ENCODE data around the gene NAP1L4. TPM values are rescaled to one million over a fixed set of nuclear protein-coding genes. Genes with fewer than 3 reads are reported as not detected.

NAP1L4 gene
- total RNA-seq, 1 experiment from 2014 or later = 189 TPM

DNA sequence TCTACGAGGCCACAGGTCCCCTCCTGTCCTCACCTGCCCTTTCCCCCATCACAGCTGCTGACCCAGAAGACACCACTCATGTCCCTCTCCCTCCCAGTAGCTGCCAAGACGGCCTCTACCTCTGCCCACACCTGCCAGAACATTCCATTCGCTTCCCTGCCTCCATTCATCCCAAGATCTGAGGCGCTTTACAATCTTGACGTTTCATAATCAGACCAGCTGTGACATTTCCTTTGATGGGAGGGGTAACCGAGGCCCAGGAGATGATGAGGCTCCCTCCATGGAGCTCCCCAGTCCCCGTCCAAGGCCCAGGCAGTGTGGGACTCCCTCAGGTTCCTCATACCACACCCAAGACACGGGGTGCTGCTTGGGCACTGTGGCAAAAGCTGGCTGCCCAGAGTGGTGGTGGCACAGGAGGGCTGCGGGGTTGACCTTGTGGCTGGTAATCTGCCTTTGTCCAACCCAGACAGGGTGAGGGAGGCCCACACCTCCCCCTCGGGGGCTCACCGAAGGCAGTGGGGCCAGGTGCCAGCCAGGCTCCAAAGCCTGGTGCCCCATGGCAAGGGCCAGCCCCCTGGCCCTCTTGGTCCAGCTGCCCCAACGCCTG lies 80.2 kb downstream of the NAP1L4 start:
- CTCF ChIA-PET = interaction anchor here (0.8 to 4.4 kb wide), 5 partner anchors 18 to 180 kb away, joined by 3 to 16 read pairs (median 3); no protein-coding TSS in a partner anchor
- Mint-ChIP-seq H3K9me3 (peaks cover 4% of the 10 kb centered on the region), H3K36me3 (0 out of 2 replicates have a peak, but pooled peaks cover 2% of the 10 kb centered on the region), H3K27ac (peak overlapping the region; percentile 41; the same call in 1 of the 2 replicates), H3K4me1 (no peaks in the 10 kb centered on the region), H3K4me3 (no peak overlapping the region), H3K27me3 (ENCODE audit: low read depth) (peaks cover 24% of the 10 kb centered on the region)
- ATAC-seq (no peak), DNase-seq (ENCODE audit: low spot score) (no peak)
- no peak for TF ChIP-seq IRF2 (CRISPR knock-in tag; IDR thresholded peaks at IDR 0.05; ENCODE audit: borderline replicate concordance, low read depth)
- no peak for TF ChIP-seq RELA (CRISPR knock-in tag; IDR thresholded peaks at IDR 0.05; ENCODE audit: borderline replicate concordance)
- no peak for TF ChIP-seq SOX15 (CRISPR knock-in tag; IDR thresholded peaks at IDR 0.05)
- POLR2A ChIA-PET = no interaction called here

DNA sequence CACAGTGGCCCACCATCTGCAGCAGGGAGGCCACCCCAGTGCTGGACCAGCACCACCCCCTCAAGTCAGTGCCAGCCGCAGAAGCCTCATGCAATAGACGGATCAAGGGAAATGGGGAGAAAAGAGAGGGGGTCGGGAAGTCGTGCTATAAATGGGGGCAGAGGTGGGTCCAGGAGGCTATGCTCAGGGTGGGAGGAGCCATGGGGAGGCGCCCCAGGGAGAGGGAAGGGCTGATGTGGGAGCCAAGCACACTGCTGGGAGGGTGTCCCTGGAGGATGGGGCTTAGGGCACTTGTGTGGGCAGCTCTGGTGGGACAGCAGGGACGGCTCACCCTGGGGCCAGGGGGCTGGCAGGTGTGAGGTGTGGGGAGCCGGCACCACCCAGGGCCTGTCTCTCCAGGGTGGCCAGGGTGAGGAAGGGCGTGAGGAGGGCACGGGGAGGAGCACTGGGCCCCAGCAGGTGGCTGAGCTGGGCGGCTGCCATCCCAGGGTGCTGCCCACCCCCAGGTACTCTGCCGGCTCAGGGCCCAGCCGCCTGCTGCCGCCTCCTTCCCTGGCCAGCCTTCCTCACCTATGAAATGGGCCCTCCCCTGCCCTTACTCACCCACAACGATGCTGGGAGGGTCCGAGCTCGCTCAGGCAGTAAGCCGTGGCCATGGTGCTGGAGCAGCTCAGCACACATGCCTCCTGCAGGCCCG lies 80.9 kb downstream of the NAP1L4 start:
- TF ChIP-seq ZNF317 (CRISPR knock-in tag; IDR thresholded peaks at IDR 0.05; ENCODE audit: borderline replicate concordance, low read depth) (no peak), ELF4 (CRISPR knock-in tag; IDR thresholded peaks at IDR 0.05; ENCODE audit: low read depth) (no peak), GRHL2 (CRISPR knock-in tag; IDR thresholded peaks at IDR 0.05; ENCODE audit: insufficient replicate concordance, severe bottlenecking) (no peak), NR3C1 (CRISPR knock-in tag; conservative IDR thresholded peaks at IDR 0.05; ENCODE audit: low read depth) (no peak), HMGA2 (CRISPR knock-in tag; IDR thresholded peaks at IDR 0.05) (no peak), TCF7 (CRISPR knock-in tag; IDR thresholded peaks at IDR 0.05; ENCODE audit: low read depth) (no peak), ZNF416 (CRISPR knock-in tag; IDR thresholded peaks at IDR 0.05) (no peak), ZNF423 (CRISPR knock-in tag; IDR thresholded peaks at IDR 0.05) (no peak), ETV6 (CRISPR knock-in tag; IDR thresholded peaks at IDR 0.05) (no peak), ZNF671 (CRISPR knock-in tag; IDR thresholded peaks at IDR 0.05) (no peak), NR1H2 (CRISPR knock-in tag; IDR thresholded peaks at IDR 0.05) (no peak)
- TF ChIP-seq, protein P1, sequence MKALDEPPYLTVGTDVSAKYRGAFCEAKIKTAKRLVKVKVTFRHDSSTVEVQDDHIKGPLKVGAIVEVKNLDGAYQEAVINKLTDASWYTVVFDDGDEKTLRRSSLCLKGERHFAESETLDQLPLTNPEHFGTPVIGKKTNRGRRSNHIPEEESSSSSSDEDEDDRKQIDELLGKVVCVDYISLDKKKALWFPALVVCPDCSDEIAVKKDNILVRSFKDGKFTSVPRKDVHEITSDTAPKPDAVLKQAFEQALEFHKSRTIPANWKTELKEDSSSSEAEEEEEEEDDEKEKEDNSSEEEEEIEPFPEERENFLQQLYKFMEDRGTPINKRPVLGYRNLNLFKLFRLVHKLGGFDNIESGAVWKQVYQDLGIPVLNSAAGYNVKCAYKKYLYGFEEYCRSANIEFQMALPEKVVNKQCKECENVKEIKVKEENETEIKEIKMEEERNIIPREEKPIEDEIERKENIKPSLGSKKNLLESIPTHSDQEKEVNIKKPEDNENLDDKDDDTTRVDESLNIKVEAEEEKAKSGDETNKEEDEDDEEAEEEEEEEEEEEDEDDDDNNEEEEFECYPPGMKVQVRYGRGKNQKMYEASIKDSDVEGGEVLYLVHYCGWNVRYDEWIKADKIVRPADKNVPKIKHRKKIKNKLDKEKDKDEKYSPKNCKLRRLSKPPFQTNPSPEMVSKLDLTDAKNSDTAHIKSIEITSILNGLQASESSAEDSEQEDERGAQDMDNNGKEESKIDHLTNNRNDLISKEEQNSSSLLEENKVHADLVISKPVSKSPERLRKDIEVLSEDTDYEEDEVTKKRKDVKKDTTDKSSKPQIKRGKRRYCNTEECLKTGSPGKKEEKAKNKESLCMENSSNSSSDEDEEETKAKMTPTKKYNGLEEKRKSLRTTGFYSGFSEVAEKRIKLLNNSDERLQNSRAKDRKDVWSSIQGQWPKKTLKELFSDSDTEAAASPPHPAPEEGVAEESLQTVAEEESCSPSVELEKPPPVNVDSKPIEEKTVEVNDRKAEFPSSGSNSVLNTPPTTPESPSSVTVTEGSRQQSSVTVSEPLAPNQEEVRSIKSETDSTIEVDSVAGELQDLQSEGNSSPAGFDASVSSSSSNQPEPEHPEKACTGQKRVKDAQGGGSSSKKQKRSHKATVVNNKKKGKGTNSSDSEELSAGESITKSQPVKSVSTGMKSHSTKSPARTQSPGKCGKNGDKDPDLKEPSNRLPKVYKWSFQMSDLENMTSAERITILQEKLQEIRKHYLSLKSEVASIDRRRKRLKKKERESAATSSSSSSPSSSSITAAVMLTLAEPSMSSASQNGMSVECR (CRISPR knock-in tag; IDR thresholded peaks at IDR 0.05; ENCODE audit: borderline replicate concordance) = no peak
- TF ChIP-seq, protein P2, sequence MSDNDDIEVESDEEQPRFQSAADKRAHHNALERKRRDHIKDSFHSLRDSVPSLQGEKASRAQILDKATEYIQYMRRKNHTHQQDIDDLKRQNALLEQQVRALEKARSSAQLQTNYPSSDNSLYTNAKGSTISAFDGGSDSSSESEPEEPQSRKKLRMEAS (CRISPR knock-in tag; IDR thresholded peaks at IDR 0.05) = no peak
- TF ChIP-seq, protein P3, sequence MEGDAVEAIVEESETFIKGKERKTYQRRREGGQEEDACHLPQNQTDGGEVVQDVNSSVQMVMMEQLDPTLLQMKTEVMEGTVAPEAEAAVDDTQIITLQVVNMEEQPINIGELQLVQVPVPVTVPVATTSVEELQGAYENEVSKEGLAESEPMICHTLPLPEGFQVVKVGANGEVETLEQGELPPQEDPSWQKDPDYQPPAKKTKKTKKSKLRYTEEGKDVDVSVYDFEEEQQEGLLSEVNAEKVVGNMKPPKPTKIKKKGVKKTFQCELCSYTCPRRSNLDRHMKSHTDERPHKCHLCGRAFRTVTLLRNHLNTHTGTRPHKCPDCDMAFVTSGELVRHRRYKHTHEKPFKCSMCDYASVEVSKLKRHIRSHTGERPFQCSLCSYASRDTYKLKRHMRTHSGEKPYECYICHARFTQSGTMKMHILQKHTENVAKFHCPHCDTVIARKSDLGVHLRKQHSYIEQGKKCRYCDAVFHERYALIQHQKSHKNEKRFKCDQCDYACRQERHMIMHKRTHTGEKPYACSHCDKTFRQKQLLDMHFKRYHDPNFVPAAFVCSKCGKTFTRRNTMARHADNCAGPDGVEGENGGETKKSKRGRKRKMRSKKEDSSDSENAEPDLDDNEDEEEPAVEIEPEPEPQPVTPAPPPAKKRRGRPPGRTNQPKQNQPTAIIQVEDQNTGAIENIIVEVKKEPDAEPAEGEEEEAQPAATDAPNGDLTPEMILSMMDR (IDR thresholded peaks at IDR 0.05) = no peak
- TF ChIP-seq, protein P4, sequence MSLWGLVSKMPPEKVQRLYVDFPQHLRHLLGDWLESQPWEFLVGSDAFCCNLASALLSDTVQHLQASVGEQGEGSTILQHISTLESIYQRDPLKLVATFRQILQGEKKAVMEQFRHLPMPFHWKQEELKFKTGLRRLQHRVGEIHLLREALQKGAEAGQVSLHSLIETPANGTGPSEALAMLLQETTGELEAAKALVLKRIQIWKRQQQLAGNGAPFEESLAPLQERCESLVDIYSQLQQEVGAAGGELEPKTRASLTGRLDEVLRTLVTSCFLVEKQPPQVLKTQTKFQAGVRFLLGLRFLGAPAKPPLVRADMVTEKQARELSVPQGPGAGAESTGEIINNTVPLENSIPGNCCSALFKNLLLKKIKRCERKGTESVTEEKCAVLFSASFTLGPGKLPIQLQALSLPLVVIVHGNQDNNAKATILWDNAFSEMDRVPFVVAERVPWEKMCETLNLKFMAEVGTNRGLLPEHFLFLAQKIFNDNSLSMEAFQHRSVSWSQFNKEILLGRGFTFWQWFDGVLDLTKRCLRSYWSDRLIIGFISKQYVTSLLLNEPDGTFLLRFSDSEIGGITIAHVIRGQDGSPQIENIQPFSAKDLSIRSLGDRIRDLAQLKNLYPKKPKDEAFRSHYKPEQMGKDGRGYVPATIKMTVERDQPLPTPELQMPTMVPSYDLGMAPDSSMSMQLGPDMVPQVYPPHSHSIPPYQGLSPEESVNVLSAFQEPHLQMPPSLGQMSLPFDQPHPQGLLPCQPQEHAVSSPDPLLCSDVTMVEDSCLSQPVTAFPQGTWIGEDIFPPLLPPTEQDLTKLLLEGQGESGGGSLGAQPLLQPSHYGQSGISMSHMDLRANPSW (CRISPR knock-in tag; conservative IDR thresholded peaks at IDR 0.05; ENCODE audit: low read depth) = no peak
- ATAC-seq = no peak
- Mint-ChIP-seq H3K9me3 (peaks cover 6% of the 10 kb centered on the region), H3K4me3 (no peak overlapping the region), H3K27ac (no peak overlapping the region), H3K4me1 (no peaks in the 10 kb centered on the region), H3K36me3 (peaks cover 8% of the 10 kb centered on the region), H3K27me3 (ENCODE audit: low read depth) (peaks cover 25% of the 10 kb centered on the region)
- ChIA-PET POLR2A (no interaction called here), CTCF (interaction anchor here (0.8 to 4.4 kb wide), 4 partner anchors 19 to 181 kb away, joined by 3 to 16 read pairs (median 4); no protein-coding TSS in a partner anchor)
- no peak for DNase-seq (ENCODE audit: low spot score)

All from WTC11 (cell line).